Renal cortical epithelial cell (primary cell): Measurements from ENCODE around the gene ARHGAP4. TPM values are rescaled to one million over a fixed set of nuclear protein-coding genes. Genes with fewer than 3 reads are reported as not detected.

Experiments
- DNase-seq: peaks from one replicate; pipeline ENCODE4 v3.0.0-alpha.2; 2011; ENCODE audit warnings: low read depth
- total RNA-seq: library from RNA; depleted of rRNA; stranded (reverse); fragments of >200 nt; gene quantifications from 2 replicates; pipeline ENCODE4 v1.2.3, GENCODE V29; 2014

ARHGAP4 gene
- total RNA-seq, 1 donor from 2014 or later, result 11.8 TPM

DNA sequence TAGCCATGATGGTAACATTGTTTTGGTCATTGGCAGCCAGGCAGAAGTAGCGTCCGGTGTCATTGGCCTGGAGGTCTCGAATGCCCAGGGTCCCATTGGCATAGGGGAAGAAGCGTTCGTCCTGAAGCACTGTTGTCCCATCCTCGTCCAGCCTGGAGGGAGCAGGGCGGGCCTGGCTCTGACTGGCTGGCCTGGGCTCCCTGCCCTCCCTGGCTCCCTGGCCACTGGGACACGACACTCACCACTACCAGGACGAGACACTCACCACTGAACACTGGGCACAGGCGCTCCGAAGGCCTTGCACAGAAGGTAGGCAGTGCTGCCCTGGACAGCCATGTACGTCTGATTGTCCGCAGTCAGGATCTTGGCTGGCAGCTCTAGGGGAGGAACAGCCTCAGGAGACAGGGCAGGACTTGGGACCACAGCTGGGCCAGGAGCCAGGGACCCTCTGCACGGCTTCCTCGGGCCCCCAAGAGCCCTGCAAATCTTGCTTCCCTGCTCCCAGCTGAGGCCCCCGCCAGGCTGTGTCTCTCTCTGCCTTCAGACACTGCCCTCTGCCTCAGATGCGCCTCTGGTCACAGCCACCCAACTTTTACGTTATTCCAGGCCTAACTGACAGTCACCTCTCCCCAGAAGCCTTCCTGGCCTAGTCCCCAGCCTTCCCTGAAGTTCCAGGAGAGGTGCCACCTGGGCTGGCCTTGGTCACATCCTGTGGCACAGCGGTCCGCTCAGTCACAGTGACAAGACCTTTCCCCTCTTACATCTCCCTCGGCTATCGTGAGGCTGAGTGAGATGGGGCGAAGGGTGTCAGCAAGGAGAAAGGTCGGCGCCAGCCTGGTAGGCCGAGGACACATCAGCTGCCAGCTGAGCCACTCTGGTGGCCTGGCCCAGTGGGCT lies 57.2 kb downstream of the ARHGAP4 start:
- no peak for DNase-seq

DNA sequence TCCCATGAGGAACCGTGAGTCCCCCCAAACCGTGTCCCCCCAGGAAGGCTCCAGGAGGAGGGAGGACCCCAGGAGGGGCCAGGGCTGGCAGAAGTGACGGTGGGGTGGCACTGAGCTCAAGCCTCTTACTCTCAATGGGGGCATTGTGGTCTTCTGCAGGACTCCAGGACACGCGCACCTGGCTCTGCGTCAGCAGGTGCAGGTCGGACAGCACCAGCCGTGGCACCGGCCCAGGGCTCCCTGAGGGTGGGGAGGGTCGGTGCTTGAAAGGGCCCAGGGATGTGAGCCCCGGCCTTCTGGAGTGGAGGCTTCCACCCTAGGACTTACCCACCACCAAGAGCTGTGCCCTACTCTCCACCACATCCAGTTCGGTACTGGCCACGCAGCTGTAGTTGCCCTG lies 58.4 kb downstream of the ARHGAP4 start:
- no peak for DNase-seq

GRCh38 chrX:153867139-153867538 lies 58.9 kb downstream of the ARHGAP4 start:
- no peak for DNase-seq

GRCh38 chrX:153866302-153867019 lies 59.6 kb downstream of the ARHGAP4 start:
- no peak for DNase-seq

GRCh38 chrX:153865685-153866084 lies 60.4 kb downstream of the ARHGAP4 start:
- DNase-seq, result no peak

DNA sequence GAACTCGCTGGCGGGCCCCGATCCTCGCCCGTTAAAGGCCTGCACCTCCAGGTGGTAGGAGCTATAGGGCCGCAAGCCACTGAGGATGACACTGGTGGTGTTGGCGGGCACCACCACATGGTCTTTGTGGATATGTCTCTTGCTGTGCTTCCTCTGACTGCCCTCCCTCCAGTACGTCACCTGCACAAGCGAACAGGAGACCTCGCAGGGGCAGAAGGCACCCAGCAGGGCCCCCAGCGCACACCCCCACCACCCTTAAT lies 60.8 kb downstream of the ARHGAP4 start:
- no peak for DNase-seq

GRCh38 chrX:153864561-153865320 lies 61.3 kb downstream of the ARHGAP4 start:
- no peak for DNase-seq

- DNase-seq, result no peak
Observed at GRCh38 chrX:153864101-153864500, 62.0 kb downstream of the ARHGAP4 start.

DNA sequence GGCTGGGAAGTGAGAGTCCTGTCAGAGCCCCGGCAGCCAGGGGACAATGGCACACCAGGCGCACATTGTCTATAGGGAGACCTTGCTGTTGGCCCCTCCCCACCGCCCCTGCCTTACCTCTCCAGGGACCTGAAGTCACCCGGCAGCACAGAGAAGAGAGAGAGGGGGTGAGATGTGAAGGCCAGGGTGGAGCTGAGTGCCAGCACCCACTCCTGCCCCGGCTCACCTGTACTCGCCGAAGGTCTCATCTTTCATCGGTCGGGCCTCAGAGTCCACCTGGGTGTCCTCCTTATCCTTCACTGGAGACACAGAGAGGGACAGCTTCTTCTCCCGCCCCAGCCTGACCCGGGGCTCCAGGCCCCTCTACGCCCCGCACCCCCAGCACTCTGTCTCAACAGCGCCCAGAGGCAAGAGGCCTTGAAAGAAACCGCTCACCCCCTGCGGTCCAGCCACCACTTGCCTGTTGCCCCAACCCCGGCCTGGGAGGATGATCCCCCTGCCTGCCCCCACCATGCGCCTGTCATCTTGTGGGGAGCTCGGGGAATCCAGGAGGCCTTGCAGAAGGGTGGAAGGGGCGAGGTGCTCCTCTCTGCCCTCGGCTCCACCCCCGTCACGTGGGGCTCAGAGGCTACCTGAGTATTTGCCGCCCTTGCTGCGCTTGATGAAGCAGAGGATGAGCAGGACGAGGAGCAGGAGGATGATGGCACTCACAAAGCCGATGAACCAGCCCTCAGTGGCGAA lies 62.6 kb downstream of the ARHGAP4 start:
- DNase-seq, result no peak

DNA sequence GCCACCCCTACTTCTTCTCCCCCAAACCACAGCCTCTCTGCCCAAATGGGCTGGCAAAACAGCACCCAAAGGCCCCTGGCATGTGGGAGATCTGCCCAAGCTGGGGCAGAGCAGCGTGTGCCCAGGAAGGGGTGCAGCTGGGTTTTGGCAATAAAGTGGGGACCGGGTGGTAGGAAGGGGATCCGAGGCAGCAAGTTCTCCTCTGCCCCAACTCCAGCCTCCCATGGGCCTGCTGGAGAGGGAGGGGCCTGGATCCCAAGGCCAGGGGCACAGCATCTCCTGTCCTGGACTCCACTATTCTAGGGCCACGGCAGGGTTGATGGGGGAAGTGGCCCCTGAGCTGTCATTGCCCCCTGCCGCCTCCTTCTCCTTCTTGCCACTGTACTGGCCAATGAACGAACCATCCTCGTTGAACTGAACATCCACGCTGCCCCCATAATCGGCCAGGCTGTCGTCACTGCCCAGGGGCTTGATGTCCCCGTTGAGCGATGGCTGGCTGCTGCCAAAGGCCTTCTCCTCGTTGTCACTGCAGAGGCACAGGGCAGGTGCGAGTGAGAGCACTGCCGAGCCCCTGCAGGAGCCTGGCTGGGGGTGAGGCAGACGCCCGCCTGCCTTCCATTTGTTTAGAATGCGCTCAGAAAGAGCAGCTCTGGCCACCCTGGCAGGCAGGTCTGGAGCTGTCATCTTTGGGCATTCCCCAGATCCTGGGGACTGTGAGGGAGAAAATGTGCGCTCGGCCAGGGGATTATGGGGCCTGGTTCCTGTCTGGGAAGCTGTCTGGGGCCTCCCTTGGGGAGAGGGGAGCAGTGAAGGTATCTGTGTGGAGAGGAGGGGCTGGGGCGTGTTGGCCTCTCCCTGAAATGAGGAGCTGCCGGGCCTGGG lies 63.5 kb downstream of the ARHGAP4 start:
- no peak for DNase-seq

GRCh38 chrX:153861733-153862310 lies 64.2 kb downstream of the ARHGAP4 start:
- DNase-seq, result no peak

DNA sequence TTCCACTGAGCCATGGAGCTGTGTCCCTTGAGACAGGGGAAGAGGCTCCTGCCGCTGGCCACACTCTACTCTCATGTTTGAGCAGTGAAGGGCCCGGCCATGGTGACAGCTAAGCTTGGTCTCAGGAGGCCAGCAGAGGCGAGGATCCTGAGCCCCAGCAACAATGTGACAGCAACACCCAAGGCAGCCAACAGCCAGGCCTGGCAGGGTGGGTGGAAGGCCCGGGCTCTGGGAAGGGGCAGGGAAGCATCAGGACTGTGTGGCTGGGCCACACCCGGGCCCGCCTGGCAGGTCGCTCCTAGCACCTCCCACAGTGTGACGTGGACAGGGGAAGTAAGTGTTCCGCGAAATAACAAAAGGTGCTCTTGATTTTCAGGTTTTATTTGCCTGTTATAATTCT lies 64.9 kb downstream of the ARHGAP4 start:
- no peak for DNase-seq

Other genes with a start within 250 kb of the ARHGAP4 start
- 9.2 and 80.4 TPM in 2 replicates for gene SLC6A8, start 238.3 kb downstream of the ARHGAP4 start, total RNA-seq
- 233 and 273 TPM in 2 replicates for gene BCAP31, start 201.9 kb downstream of the ARHGAP4 start, total RNA-seq
- gene ABCD1, start 201.4 kb downstream of the ARHGAP4 start, total RNA-seq, result 10.6 and 22.3 TPM in 2 replicates
- 2.6 and 10.3 TPM in 2 replicates for gene PLXNB3, start 162.0 kb downstream of the ARHGAP4 start, total RNA-seq
- 0.17 and 0.25 TPM in 2 replicates for gene SRPK3, start 145.2 kb downstream of the ARHGAP4 start, total RNA-seq
- 71.7 and 80.9 TPM in 2 replicates for gene IDH3G, start 131.9 kb downstream of the ARHGAP4 start, total RNA-seq
- 59.6 and 140 TPM in 2 replicates for gene SSR4, start 131.6 kb downstream of the ARHGAP4 start, total RNA-seq
- under 0.01 and 0.30 TPM in 2 replicates for gene PDZD4, start 95.7 kb downstream of the ARHGAP4 start, total RNA-seq
- 88.0 and 623 TPM in 2 replicates for gene L1CAM, start 40.1 kb downstream of the ARHGAP4 start, total RNA-seq
- gene AVPR2, start 21.6 kb downstream of the ARHGAP4 start, total RNA-seq, result 0.70 and 1.0 TPM in 2 replicates
- gene NAA10, start 8.8 kb upstream of the ARHGAP4 start, total RNA-seq, result 51.8 and 52.8 TPM in 2 replicates
- 1.9 and 3.6 TPM in 2 replicates for gene RENBP, start 18.4 kb upstream of the ARHGAP4 start, total RNA-seq
- 11.6 and 34.7 TPM in 2 replicates for gene HCFC1, start 45.6 kb upstream of the ARHGAP4 start, total RNA-seq
- gene TMEM187, start 46.5 kb upstream of the ARHGAP4 start, total RNA-seq, result 5.4 and 8.3 TPM in 2 replicates
- 78.7 and 79.4 TPM in 2 replicates for gene IRAK1, start 93.6 kb upstream of the ARHGAP4 start, total RNA-seq
- 16.7 and 32.1 TPM in 2 replicates for gene MECP2, start 171.5 kb upstream of the ARHGAP4 start, total RNA-seq
- gene OPN1LW, start 218.0 kb upstream of the ARHGAP4 start, total RNA-seq, result not detected in 2 replicates